ENCODE data around the gene MARS1.
"Not testable (repeated sequence)": the region's sequence is repeated elsewhere in the genome, so short reads cannot be mapped to it uniquely, and the experiment has no call there.

Gene MARS1
- 253 to 848 (median 401) reads per million in 4 experiments for total RNA-seq

GRCh38 chr12:57487597-57488401 is at the start of gene MARS1:
Gene MARS1, plus strand, starts transcription at chr12:57488068. Its CDS starts 23 bp downstream, at chr12:57488091.
- peak; percentile 83 for DNase-seq

DNA sequence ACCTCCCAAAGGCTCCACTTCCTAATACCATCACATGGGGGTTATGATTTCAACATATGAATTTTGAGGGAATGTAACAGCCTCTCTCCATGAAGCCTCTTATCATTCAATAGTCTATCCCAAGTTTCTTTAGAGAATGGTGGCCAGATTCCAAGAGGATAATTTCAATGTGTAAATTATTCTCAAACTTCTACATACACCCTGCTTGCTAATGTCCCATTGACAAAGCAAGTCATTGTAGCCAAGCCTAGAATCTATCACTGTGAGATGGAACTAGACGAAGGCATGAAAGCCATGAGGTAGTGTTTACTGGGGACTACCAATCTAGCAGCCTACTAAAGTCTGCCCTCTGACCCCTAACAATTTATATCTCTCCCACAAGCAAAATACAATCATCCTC is 49.5 kb upstream of the MARS1 start:
- DNase-seq, result no peak

DNA sequence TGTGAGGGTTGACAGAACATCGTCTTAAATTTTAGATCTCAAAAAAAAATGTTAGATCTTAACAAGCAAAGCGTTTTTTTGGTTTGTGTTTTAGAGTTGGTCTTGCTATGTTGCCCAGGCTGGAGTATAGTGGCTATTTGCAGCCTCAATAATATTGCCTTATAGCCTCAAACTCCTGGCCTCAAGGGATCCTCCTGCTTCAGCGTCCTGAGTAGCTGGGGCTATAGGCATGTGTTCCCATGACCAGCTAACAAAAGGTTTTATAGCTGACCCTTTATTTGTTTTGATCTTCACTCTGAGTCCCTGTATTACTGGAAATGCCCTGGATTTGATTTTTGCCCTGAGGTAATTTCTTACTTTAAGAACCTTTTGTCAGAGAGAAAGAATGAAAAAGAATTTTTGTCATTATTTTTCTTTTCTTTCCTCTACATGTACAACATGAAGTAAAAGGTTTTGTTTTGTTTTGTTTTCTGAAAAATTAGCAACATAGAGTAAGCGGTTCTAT is 48.1 kb upstream of the MARS1 start:
- DNase-seq, result no peak

- not testable (repeated sequence) for DNase-seq
These were observed 46.5 kb upstream of the MARS1 start for GRCh38 chr12:57441393-57441792.

DNA sequence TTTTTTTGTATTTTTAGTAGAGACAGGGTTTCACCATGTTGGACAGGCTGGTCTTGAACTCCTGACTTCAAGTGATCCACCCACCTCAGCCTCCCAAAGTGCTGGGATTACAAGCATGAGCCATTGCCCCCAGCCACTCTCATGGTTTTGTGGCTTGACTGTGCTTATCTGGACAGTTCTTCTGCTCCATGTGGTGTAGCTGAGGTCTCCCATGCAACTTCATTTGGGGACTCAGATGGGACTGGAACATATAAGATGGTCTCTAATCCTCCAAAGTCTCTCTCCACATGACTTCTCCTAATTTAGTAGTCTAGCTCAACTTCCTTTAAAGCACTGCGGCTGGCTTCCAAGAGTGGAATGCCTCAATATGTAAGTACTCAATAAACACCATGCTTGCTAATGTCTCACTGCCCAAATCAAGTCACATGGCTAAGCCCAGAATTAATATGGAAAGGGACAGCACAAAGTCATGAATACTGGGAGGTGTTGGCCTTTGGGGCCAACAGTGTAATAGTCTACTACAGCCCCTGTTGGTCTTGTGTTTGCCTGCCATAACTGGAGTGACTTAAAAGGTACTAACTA is 45.9 kb upstream of the MARS1 start:
- no peak for DNase-seq

DNA sequence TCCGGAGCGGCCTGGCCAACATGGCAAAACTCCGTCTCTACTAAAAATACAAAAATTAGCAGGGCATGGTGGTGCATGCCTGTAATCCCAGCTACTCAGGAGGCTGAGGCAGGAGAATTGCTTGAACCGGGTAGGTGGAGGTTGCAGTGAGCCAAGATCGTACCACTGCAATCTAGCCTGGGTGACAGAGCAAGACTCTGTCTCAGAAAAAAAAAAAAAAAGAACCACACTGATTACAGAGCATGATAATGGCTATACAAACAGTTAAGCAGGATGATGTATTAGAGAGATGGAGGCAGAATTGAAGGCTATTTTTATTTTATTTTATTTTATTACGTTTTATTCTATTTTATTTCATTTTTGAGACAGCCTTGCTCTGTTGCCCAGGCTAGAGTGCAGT is 43.5 kb upstream of the MARS1 start:
- DNase-seq, result not testable (repeated sequence)

GRCh38 chr12:57444744-57445143 is 43.1 kb upstream of the MARS1 start:
- DNase-seq, result no peak

DNA sequence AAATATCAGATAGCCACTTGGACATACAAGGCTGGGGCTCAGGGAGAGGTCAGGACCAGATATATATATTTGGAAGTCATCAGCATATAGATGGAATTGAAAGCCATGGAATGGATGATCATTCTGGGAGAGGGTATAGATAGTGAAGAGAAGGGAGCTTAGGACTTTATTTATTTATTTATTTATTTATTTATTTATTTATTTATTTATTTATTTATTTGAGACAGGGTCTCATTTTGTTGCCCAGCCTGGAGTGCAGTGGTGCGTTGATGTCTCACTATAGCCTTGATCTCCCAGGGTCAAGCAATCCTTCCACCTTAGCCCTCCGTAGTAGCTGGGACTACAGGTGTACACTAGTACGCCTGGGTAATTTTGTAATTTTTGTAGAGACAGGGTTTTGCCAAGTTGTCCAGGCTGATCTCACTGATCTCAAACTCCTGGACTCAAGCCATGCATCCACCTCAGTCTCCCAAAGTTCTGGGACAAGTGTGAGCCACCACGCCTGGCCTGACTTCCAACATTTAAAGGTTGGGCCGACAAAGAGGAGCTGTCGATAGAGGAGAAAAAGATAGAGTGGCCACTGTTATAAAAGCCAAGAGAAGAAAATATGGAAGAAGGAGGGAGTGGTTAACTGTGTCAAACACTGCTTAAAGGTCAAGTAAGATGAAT is 41.4 kb upstream of the MARS1 start:
- DNase-seq, result no peak

GRCh38 chr12:57448669-57449068 is 39.2 kb upstream of the MARS1 start:
- DNase-seq, result no peak

- DNase-seq, result no peak
These were observed 38.5 kb upstream of the MARS1 start for GRCh38 chr12:57449375-57449774.

DNA sequence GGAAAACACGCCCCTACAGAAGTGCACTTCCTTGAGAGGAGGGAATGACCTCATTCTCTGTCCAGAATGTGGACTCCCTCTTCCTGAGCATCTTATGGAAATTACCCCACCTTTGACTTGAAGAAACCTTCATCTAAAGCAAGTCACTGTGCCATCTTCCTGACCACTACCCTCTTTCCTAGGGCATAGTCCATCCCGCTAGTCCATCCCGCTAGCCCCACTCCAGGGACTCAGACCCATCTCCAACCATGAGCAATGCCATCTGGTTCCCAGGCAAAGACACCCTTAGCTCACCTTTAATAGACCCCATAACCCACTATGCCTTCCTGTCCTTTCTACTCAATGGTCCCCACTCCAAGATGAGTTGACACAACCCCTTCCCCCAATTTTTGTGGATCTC is 37.8 kb upstream of the MARS1 start:
- no peak for DNase-seq

- DNase-seq, result no peak
These were observed 36.6 kb upstream of the MARS1 start for GRCh38 chr12:57451233-57451778.

DNA sequence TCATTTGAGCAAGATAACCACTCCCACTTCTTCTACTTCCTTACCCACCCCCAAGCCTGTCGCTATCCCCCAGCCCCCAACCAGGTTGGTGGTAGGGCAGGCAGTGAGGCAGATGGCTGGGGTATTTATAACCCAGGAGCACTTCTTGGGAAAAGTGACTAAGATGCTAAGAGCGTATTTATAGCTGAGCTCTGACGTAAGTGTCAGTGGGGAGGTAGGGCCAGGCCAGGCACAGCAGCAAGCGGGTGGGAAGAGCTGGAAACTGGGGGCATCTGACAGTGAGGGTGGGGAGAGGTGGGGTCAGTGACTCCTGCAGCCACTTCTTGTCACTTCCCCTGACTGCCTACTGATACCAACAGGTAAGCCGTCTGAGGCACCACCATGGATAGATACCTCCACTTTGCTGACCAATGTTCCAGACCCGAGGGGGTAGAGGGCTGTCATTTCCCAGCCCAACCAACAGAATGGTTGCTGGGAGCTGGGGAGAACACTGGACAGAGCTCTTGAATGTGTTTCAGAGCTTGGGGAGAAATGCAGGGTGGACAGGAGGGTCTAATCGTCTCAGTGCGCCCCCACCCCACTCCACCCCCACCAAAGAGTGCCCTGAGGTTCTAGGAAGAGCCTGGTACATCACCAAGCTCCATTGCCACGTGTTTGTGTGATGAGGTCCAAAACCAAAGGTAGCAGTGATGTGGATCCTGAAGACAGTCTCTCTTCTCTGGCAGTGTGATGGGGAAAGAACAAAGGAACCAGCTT is 35.5 kb upstream of the MARS1 start:
- DNase-seq, result no peak

- no peak for DNase-seq
These were observed 34.8 kb upstream of the MARS1 start for GRCh38 chr12:57452937-57453509.

DNA sequence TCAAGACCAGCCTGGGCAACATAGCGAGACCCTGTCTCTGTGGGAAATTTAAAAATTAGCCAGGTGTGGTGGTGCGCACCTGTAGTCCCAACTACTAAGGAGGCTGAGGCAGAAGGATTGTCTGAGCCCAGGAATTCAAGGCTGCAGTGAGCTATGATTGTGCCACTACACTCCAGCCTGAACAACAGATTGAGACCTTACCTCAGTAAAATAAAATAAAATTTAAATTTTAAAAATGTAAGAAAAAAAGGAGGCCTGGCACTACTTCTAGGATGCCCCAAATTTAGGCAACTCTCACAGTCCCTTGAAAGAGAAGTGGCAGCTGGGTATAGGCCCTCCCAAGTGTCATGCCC is 33.7 kb upstream of the MARS1 start:
- DNase-seq, result no peak

- DNase-seq, result no peak
These were observed 33.1 kb upstream of the MARS1 start, which contains the start of gene INHBE for GRCh38 chr12:57454566-57455373. Gene INHBE, plus strand, starts transcription at chr12:57455307. Its CDS starts 230 bp downstream, at chr12:57455537.

DNA sequence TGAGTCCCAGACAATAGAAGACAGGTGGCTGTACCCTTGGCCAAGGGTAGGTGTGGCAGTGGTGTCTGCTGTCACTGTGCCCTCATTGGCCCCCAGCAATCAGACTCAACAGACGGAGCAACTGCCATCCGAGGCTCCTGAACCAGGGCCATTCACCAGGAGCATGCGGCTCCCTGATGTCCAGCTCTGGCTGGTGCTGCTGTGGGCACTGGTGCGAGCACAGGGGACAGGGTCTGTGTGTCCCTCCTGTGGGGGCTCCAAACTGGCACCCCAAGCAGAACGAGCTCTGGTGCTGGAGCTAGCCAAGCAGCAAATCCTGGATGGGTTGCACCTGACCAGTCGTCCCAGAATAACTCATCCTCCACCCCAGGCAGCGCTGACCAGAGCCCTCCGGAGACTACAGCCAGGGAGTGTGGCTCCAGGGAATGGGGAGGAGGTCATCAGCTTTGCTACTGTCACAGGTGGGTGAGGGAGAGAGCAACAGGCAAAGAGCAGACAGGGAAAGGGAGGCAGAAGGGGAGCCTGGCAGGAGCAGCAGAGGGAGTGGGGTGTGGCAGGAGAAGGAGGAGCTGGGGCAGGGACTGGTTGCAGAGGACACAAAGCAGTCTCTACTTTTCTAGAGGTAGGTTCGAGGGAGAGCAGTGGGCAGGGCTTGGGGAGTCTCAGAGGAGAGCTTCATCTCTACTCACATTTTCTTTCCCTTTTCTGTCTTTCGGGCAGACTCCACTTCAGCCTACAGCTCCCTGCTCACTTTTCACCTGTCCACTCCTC is 32.3 kb upstream of the MARS1 start:
- no peak for DNase-seq

DNA sequence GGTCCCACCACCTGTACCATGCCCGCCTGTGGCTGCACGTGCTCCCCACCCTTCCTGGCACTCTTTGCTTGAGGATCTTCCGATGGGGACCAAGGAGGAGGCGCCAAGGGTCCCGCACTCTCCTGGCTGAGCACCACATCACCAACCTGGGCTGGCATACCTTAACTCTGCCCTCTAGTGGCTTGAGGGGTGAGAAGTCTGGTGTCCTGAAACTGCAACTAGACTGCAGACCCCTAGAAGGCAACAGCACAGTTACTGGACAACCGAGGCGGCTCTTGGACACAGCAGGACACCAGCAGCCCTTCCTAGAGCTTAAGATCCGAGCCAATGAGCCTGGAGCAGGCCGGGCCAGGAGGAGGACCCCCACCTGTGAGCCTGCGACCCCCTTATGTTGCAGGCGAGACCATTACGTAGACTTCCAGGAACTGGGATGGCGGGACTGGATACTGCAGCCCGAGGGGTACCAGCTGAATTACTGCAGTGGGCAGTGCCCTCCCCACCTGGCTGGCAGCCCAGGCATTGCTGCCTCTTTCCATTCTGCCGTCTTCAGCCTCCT is 31.6 kb upstream of the MARS1 start:
- peak; percentile 18 for DNase-seq

DNA sequence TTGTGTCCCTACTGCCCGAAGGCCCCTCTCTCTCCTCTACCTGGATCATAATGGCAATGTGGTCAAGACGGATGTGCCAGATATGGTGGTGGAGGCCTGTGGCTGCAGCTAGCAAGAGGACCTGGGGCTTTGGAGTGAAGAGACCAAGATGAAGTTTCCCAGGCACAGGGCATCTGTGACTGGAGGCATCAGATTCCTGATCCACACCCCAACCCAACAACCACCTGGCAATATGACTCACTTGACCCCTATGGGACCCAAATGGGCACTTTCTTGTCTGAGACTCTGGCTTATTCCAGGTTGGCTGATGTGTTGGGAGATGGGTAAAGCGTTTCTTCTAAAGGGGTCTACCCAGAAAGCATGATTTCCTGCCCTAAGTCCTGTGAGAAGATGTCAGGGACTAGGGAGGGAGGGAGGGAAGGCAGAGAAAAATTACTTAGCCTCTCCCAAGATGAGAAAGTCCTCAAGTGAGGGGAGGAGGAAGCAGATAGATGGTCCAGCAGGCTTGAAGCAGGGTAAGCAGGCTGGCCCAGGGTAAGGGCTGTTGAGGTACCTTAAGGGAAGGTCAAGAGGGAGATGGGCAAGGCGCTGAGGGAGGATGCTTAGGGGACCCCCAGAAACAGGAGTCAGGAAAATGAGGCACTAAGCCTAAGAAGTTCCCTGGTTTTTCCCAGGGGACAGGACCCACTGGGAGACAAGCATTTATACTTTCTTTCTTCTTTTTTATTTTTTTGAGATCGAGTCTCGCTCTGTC is 31.0 kb upstream of the MARS1 start:
- no peak for DNase-seq
